ENCODE measurements around the gene REN.
A peak's percentile ranks its signal among the peaks of the same experiment; 100 is the strongest.

The REN gene

DNA sequence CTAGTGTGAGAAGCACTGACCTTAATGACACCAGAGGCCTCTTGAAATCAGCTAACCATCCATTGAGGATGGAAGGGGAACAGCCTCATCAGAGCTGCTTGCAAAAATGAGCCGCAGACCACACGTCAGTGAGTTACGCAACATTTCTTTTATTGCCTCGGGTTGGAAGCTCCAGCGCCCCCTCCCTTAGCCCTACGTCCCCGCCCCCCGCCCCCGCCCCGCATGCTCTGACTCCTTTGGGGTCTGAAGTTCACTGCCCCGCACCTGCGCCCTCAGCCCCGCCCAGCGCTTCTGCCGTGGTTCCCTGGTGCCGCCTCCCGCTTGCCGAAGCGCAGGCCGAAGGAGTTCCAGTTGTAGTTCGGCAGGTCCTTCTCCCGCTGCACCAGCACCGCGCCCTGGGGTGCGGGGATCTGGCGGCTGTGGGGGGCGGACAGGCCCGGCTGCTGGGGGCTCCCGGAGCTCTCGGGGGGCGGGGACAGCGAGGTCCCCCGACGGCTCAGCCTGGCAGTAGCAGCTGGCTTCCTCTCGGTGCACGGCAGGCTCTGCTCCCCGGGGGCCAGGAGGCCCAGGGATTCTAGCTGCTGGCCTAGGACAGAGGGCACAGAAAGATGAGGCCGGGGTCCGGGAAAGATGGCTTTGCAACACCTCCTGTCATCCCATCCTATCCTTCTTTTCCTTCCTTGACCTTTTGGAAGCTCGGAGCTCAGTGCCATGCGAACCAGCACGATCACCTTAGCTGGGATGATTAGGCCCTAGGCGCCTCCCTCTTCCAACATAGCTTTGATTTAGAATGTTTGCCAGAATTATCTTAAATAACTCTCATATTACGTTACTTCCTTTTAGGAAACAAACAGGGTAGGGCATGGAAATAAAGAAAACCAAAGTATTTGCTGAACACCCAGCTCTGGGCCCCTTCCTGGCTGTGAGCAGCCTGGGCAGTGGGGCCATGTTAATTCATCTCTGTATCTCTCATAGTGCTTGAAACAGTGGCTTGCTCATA is 24.4 kb upstream of the REN start:
- DNase-seq = no peak

DNA sequence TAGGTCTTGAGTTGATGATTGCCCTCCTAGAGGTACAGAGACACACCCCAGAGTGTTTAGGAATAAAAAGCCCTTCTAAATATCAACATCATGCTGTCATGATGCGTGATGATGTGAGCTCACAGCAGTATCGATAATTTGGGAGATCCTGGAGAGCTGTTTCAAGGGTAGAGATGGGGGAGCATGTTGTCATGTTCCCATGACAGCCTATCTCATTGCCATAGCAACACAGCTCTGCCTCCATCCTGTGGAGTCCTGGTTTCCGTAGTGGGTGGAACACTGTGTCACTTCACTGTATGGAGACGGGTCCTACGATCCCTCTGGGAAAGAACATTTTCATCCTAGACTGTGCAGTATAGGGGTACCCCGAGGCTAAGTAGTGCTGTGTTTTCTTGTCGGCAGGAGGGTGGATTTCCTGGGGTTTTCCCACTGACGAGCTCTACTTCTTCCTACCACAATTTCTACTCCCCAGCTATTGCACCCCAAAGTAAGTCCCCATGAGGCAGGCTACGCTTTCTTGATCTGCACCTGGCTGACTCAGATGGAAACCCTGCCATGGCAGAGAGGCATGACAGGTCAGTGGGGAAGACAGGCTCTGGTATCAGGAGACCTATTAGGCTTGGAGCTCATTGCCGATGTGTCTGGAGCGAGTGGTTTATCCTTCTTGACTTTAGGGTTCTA is 23.0 kb upstream of the REN start:
- no peak for DNase-seq

DNA sequence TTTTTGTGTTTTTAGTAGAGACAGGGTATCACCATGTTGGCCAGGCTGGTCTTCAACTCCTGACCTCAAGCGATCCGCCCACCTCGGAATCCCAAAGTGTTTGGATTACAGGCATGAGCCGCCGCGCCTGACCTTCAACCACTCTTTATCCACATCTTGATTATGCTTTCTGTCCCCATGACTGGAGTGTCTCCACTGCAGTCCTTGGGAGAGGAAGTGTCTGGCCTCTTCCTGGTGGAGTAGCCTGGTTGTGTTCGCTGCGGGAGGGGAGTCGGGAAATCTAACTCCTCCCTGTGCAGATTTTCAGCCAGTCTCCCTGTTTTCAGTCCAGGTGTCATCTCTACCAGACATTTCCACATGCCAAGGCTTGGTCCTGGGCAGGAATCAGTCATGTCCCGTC is 20.5 kb upstream of the REN start:
- DNase-seq = no peak

DNA sequence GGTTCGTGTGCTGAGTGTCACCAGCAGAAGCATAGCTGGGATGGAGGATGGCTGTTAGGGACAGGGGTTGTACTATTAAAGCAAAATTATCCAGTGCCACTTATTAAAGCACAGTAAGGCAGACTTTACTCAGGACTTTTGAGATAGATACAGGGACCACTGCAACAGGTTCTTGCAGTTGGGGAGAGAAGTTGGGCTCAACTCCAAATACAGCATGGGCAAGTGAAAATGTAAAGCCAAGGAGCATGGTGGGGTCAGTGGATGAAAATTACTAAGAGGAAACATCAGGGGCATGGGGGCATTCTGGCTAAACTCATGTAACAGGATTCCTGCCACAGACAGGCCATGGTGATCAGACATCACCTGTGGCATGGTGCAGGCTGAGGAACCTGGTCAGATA is 15.0 kb upstream of the REN start:
- no peak for DNase-seq

DNA sequence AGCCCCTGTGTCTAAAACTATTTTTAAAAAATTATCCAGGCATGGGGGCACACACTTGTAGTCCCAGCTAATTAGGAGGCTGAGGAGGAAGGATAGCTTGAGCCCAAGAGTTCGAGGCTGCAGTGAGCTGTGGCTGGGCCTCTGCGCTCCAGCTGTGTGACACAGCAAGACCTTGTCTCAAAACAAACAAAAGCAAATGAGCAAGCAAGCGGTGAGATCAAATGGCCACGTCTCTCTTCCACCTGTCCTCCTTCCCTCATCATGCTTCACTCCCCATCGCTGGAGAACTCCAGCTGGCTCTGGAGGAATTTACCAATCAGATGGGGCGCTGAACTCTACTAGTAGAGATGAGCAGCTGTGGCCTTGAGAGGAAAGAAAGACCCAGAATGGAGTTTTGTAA is 14.0 kb upstream of the REN start:
- DNase-seq = no peak

DNA sequence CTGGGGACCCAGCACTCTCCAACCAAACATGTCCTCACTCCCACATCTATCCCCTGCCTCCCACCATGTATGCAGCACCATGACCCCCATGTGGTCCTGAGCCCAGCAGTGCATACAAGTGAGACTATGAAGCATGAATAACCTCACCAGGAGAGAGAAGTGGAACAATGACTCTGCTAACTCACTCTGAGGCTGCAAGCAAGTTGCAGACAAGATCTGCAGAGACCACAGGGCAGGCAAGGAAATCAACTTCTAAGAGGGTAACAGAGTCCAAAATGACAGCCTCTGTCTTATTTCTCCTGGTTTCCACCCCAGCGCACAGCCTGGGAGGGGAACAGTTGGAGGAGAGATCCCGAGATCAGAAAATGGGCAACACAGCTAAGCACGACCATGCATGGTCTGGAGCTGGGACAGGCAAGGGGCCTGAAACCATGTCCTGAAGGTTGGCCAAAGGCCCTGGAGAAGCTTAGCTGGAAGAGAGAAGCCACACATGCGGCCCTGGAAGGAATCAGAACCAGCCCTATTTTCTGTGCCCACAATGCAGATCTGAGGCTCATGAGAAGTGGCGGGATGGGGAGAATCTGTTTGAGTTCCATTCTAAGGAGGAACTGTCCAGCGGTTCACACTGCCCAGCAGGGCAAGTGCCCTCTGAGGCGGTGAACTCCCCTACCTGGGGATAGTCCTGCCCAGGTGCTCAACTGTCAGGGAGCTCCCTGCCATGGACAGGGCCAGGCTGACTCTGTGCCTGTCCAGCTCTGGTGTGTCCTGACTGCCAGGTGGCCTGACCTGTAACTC is 12.5 kb upstream of the REN start:
- DNase-seq = no peak

DNA sequence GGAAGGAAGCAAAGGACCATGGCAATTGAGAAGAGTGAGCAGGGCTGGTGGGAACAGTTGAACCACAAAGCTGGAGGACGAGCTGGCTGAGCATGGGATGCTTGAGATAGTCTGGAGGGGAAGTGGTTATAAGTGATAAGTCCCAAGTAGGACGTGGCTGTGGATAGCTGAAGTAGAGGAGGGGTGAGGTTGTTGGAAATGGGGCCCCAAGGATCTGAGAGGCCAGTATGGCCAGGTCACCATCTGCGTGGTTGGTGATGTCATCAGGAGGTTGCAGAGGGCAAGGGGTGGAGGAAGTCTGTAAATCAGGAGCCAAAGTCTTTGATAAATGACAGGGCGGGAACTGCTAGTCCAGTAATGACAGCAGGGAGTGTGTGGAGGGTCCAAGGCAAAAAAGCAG is 11.0 kb upstream of the REN start:
- no peak for DNase-seq

DNA sequence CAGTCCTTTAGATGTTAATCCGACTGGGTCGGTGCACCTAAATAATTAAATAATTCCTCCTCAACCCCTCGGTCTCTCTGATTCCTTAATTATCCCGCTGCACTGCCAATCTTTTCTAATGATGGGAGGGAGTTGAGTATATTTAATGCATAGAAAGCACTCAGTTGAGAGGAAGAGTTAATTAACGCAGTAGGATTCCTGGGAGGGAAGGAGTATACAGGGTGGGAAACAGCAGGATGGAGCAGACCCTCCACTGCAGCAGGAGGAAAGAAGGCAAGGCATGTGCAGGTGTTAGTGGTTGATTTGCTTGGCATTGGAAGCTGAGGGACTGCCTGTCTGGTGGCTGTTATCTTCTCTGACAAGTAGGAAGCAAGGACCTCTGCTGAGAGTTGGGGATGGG is 9.9 kb upstream of the REN start:
- DNase-seq = no peak

DNA sequence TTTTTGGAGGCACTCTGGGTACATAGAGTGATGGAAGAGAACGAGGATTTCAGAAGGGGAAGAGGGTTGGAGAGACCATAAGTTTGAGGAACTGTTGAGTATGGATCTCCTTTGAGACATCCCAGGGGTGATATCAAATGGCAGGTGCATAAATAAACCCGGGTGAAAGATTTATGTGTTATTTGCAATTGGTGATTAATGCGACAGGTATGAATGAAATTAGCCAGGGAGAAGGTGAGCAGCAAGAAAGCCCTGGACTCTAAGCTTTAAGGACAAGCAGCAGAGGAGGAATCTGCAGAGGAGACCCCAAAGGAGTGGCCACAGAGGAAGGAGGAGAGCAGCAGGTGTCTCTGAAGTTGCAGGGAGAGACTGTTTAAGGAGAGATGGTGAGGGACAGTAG is 8.8 kb upstream of the REN start:
- DNase-seq = no peak

DNA sequence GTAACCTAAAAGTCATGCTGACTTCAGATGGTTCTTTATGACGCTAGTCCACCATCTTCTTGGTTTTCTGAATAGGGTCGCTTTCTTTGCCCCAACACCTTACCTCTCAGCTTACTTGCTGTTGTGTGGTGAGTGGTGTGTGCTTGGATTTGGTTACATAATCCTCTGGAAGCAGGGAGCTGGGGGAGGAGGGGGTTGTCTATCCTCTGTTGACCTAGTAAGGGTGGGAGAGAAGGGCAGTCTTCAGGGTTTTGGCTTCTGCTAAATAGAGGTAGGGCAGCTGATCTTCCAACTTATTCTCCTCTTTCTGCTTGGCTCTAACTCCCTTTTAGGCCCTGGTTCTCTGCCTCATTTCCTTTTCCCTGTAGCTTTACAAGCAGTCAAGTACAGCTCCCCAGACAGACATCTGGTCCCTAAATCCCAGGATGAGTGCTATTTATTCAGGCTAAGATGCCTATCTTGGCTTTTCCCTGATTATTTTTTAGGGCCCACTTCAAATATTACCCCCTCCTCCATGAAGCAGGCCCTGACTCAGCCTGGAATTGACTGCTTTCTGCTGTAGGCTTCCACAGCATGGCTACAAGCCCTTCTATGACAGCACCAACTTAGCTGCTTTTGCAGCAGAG is 6.4 kb upstream of the REN start:
- DNase-seq = no peak

DNA sequence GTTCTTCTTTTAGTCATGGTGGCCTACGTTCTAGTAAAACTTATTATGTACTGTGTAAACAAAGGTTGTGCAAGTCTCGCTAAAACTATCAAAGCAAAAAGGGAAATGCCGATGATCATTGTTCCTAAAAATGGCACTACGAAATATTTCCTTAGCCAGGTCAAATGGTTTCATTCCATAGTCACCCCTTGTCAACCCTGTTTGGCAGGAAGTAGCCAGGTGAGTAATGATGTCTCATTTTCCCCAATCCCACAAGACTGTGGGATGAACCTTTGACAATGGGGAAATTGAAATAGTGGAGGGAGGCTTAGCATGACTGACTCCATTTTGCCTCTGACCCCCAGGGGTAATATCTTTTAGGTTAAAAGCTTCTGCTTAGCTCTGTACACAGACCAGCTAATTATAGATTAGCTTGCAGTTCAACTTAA is 5.6 kb upstream of the REN start:
- DNase-seq = no peak

DNA sequence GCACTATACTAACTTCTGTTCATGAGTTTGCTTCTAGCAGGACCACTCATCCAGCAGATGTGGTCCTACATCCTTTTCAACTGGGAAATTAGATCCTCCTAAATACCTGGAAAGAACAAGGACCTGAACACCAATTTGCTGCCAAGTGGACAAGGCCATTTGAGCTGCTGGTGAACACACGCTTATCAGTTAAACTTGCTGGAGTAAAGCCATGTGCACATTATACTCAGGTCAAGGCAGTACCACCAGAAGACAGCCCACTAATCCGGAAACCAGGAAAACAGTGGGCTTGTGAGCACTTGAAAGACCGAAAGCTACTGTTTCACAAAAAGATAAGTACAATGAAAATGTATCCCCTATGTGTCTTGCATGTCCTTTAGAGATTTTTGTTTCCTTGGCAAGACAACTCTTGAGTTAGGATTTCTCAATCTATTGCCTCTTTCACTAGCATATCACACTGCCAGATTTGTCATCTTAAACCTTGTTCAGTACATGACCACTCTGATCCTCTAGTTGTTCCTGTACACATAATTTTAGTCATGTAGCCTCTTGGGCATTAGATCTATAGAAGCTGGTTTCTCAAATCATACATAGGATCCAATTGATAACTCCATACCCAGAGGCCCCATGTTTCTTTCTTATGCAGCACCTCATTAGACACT is 4.5 kb upstream of the REN start:
- DNase-seq = no peak

DNA sequence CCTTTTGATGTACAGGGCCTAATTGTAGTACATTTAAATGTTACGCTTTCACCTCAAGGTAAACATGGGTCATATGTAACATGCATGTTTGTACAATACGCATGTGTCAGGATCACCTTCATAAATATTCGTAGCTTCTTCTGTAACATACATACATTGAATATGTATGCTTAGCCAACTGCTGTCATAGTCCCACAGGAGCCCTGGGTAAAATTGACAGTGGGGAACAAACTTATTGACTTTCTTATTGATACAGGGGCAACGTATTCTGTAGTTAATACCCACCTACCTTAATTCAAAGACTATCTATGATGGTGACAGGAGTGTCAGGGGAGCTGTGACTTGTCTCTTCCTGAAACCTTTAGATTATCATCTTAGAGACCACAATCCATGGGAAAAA is 3.7 kb upstream of the REN start:
- no peak for DNase-seq

DNA sequence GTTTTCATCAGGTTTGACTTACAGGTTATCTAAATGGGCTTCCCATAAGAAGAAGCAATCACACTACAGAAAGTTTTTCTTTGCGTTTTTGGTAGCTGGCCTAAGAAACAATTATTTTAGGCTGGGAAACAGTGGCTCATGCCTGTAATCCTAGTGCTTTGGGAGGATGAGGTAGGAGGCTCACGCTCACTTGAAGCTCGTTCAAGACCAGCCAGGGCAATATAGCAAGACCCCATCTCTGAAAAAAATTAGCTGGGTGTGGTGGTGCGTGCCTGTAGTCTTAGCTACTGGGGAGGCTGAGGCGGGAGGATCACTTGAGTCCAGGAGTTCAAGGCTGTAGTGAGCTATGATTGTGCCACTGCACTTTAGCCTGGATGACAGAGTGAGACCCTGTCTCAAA is 1.6 kb upstream of the REN start:
- DNase-seq = no peak

DNA sequence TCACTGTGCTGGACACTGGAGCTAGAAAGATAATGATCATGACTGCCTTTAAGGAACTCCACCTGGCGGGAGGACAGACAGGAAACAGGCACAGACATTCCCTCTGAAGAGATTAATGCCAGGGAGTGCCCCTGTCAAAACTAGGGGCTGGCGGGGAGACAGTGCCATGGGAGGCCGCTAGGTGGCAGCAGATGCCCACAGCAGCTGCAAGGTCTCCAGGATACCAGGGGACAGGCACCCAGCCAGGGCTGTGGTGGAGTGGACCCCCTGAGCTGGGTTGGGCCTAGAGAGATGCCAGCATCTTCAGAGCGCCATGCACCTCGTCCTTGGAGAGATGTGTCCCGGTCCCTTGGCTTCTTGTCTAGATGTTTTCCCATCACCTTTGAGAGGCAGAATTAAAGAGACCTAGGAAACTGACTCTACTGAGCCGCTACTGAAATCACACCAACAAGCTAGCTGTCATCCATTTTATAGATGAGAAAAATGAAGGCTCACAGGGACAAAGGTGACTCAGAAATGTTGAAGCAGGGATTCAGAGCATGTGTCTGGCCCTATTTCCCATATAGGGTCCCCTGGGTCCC is 3.6 kb downstream of the REN start:
- DNase-seq = peak; percentile 83

DNA sequence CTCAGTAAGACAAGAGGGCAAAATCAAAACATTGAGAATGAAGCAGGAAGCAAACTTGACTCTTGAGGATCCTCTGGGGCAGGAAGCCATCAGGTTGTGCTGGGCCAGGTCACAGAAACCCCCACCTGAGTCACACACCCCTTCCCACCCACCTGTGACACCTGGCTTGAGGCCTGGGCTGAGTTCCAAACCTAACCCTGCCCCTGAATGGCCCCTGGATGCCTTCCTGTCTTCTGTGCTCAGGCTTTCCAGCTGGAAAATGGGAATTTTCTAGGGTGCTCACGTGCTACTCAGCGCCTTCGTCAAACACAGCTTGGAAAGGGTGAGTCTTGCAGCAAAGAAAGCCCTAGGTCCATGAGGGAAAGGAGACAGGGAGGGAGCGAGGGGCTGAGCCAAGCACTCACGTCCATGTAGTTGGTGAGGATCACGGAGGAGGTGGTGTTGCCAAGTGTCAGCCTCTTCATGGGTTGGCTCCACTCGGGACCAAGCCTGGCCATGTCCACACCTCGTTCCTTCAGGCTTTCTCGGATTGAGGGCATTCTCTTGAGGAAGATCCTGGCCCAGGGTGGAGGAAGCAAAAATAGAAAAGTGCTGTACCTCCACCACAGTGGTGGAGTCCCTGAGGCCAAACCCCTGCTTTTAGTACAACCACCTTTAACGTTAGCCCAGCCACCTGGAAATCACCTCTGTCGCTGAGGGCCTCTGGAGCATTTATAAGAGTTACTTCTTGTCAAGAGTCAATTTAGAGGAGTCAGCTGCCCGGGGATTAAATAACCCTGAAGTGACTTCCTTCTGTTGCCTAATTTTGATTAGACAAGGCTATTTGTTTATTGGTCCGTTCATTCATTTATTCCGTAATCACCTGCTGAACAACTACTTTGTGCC is 4.3 kb downstream of the REN start:
- DNase-seq = no peak

DNA sequence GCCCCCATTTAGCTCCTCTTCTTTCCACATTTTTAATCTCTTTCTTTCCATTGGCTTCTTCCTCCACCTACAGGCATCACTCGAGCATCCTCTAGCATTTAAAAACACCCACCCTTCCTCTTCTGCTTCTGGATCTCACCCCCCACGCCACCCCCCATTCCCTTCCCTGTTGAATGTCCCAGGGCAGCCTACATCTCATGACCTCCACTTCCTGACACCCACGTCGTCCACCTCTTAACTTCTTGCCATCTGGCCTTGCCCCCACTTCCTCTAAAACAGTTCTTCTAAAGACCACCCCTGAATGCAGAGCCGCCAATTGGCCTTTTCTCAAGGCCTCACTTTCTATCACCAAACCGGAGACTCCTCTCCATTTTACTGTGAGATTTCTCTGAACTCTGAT is 8.2 kb downstream of the REN start:
- DNase-seq = no peak

DNA sequence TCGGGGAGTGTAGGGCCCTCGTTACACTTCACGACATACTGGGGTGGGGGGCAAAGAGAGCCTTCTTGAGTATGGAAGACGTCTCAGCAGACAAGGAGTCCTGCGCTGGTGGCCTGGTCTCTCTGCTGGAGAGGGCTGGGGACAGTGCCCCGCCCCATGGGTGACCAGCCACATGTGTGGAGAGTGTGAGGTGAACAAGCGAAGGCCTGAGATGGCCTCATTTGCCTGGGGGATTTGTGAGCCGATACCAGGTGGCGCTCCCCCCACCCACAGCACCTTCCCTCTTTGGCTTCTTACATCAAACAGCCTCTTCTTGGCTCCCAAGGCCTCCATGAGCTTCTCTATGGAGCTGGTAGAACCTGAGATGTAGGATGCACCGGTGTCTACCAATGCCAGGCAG is 10.3 kb downstream of the REN start:
- DNase-seq = no peak

DNA sequence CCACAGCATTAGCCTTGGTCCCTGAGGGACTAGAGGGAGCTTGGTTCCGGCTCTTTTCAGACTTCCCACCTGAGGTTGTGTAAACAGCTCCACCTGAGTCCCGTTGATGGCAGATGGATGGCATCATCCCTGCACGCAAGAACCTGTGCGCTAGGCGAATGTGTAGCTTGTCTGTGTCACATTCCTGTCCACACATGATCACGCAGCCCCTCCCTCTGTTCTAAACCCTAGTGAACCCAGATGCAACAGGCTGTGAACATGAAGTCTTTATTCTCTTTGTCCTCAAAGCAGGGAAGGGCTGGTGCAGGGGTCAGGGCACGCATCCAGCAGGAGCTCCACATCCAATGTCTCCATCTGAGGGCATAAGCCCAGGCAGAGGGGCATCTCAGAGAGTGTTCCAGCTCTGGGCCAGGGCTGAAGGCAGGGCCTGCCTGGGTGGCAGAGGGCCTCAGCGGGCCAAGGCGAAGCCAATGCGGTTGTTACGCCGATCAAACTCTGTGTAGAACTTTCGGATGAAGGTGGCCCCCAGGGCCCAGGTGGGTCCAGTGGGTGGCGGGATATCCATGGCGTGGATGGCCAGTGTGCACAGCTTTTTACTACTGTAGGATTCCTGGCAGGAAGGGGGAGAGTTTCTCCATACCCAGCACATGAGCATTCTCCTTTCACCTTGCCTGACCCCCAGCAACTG is 11.4 kb downstream of the REN start:
- no peak for DNase-seq

DNA sequence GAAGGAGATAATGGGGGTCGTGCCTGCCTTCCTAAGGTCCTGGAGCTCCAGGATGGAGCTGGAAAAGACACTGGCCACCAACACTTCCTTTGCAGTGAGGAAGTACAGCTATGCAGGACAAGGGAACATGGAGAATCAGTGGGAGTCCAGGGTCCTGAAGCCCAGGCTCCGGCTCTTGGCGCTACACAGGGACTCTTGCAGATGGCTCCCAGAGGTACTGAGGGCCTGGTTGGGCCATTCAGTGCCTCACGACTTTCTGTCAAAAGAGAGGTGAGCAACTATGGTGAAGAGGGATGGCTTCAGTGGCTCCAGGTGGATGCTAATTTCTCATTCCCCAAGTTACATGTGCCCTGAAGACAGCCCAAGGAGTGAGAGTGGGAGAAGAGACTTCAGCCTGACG is 12.5 kb downstream of the REN start:
- no peak for DNase-seq
